Keratinocyte (primary cell): ENCODE data around the gene POLE4. TPM values are rescaled to one million over a fixed set of nuclear protein-coding genes. Genes with fewer than 3 reads are reported as not detected.

Experiments
- DNase-seq: peaks from one replicate; pipeline ENCODE4 v3.0.0-alpha.2; 2011; ENCODE audit warnings: low read depth, missing footprints, low spot score
- FAIRE-seq: peaks from 2 replicates; lab custom pipeline; 2011; peaks lifted over from hg19 to GRCh38; lab: Jason Lieb, UNC
- H2AFZ ChIP-seq: 2 replicates; pipeline ENCODE4 v1.6.0; 2012; ENCODE audit warnings: low read length, control low read depth, inconsistent platforms; ENCODE audit not compliant: control insufficient read depth
- H3K27ac ChIP-seq: 2 replicates; pipeline ENCODE4 v1.5.1; 2011; ENCODE audit warnings: low read length; ENCODE audit not compliant: control insufficient read depth, insufficient read depth
- H3K27me3 ChIP-seq: 3 replicates; pipeline ENCODE4 v1.6.0; 2011; ENCODE audit warnings: low read length; ENCODE audit not compliant: control insufficient read depth, insufficient read depth; ENCODE audit errors: extremely low read depth
- H3K36me3 ChIP-seq, 2 experiments: 2 replicates in 1 of 2; 3 replicates in 1 of 2; pipeline ENCODE4 v1.5.1; 2011; ENCODE audit warnings: low read length in 2 of 2, mild to moderate bottlenecking in 1 of 2; ENCODE audit not compliant: control insufficient read depth in 2 of 2, insufficient read depth in 2 of 2; ENCODE audit errors: extremely low read depth in 1 of 2
- H3K4me1 ChIP-seq: 3 replicates; pipeline ENCODE4 v1.5.1; 2011; ENCODE audit warnings: low read length; ENCODE audit not compliant: control insufficient read depth, insufficient read depth; ENCODE audit errors: extremely low read depth
- H3K4me2 ChIP-seq: 3 replicates; pipeline ENCODE4 v1.6.0; 2011; ENCODE audit warnings: low read depth, low read length; ENCODE audit not compliant: control insufficient read depth, insufficient read depth; ENCODE audit errors: extremely low read depth
- H3K4me3 ChIP-seq, 3 experiments: fragments of 200-600 bp in 1 of 3; sonication (generic) in 1 of 3; 2 replicates in 2 of 3; 3 replicates in 1 of 3; pipeline ENCODE4 v1.5.1; 2011 to 2016; ENCODE audit warnings: low read length in 3 of 3, mild to moderate bottlenecking in 3 of 3, control low read depth in 2 of 3, inconsistent platforms in 1 of 3, low read depth in 1 of 3, mixed read lengths in 1 of 3, mixed run types in 1 of 3, moderate library complexity in 1 of 3; ENCODE audit not compliant: control insufficient read depth in 2 of 3, insufficient read depth in 2 of 3; ENCODE audit errors: extremely low read depth in 1 of 3
- H3K79me2 ChIP-seq: 2 replicates; pipeline ENCODE4 v1.6.0; 2012; ENCODE audit warnings: low read length; ENCODE audit not compliant: control insufficient read depth, insufficient read depth
- H3K9ac ChIP-seq: 3 replicates; pipeline ENCODE4 v1.6.0; 2011; ENCODE audit warnings: low read length; ENCODE audit not compliant: control insufficient read depth, insufficient read depth; ENCODE audit errors: extremely low read depth
- H3K9me1 ChIP-seq: 3 replicates; pipeline ENCODE4 v1.6.0; 2011; ENCODE audit warnings: low read length; ENCODE audit not compliant: control insufficient read depth, insufficient read depth; ENCODE audit errors: extremely low read depth
- H3K9me3 ChIP-seq: 2 replicates; pipeline ENCODE4 v1.5.1; 2012; ENCODE audit warnings: low read depth, low read length; ENCODE audit not compliant: control insufficient read depth
- H4K20me1 ChIP-seq: 3 replicates; pipeline ENCODE4 v1.6.0; 2011; ENCODE audit warnings: low read length; ENCODE audit not compliant: control insufficient read depth, insufficient read depth; ENCODE audit errors: extremely low read depth
- CTCF ChIP-seq, 3 experiments: IDR thresholded peaks in 1 of 3; conservative IDR thresholded peaks in 1 of 3; optimal IDR thresholded peaks in 1 of 3; 2 replicates in 2 of 3; 3 replicates in 1 of 3; pipeline versions ENCODE3 to v1.5.1; 2011; ENCODE audit warnings: low read length in 3 of 3, mild to moderate bottlenecking in 3 of 3, moderate library complexity in 2 of 3, control low read depth in 1 of 3, inconsistent platforms in 1 of 3; ENCODE audit not compliant: insufficient read depth in 2 of 3; ENCODE audit errors: extremely low read depth in 1 of 3
- EZH2 ChIP-seq: IDR thresholded peaks from one replicate; pipeline ENCODE4 v1.6.1; 2012; ENCODE audit warnings: inconsistent platforms, mild to moderate bottlenecking, low read length, moderate library complexity
- dilution Hi-C: fragments of 300-500 bp; cut with MboI; formaldehyde crosslinking; loops from one replicate; pipeline ENCODE4 v1.7.0; 2020; ENCODE audit warnings: low sequenced_read_pairs; ENCODE audit not compliant: extremely low pct_ligation_motif_present
- polyA plus RNA-seq, 5 experiments: library from polyadenylated mRNA; depleted of rRNA in 3 of 5; stranded (reverse) in 3 of 5; stranded (forward) in 1 of 5; unstranded in 1 of 5; fragments of >200 nt; gene quantifications; 1 replicate in 1 of 5; 2 replicates in 3 of 5; 3 replicates in 1 of 5; pipeline versions ENCODE4 v1.2.1 to v1.2.3, GENCODE V29; 2011 to 2012; ENCODE audit warnings: missing spikeins in 2 of 5, low read depth in 1 of 5, low replicate concordance in 1 of 5

POLE4 gene
- polyA plus RNA-seq, 1 donor (not counting 4 experiments of a cell fraction or from before 2014, with no cell fraction given): 66.4 TPM

GRCh38 chr2:74953796-74954499 lies 4.5 kb upstream of the POLE4 start:
- FAIRE-seq (no peak), DNase-seq (no peak)
- Histone ChIP-seq H3K4me1 (peaks cover 5% of the 10 kb centered on the region), H3K4me2 (no peak overlapping the region), H3K27ac (no peak overlapping the region), H3K4me3 (no peak overlapping the region), H3K79me2 (no peaks in the 10 kb centered on the region), H2AFZ (no peak overlapping the region), H3K27me3 (no peaks in the 10 kb centered on the region), H3K9me1 (no peaks in the 10 kb centered on the region), H3K36me3 (peaks cover 0 to 3% of the 10 kb centered on the region in 2 experiments), H4K20me1 (no peaks in the 10 kb centered on the region), H3K9me3 (no peaks in the 10 kb centered on the region), H3K9ac (no peak overlapping the region)
- dilution Hi-C loops: no loop called here
- TF ChIP-seq CTCF (optimal IDR thresholded peaks at IDR 0.05 in 1 of 3, IDR thresholded peaks at IDR 0.05 in 1 of 3, conservative IDR thresholded peaks at IDR 0.05 in 1 of 3; ENCODE audit: extremely low read depth in 1 of 3, insufficient read depth in 2 of 3, low read length in 3 of 3) (no peak), EZH2 (no peak)

- Histone ChIP-seq H3K4me2 (no peak overlapping the region), H2AFZ (no peak overlapping the region), H3K27me3 (no peaks in the 10 kb centered on the region), H3K27ac (no peak overlapping the region), H3K4me3 (no peak overlapping the region), H4K20me1 (no peaks in the 10 kb centered on the region), H3K36me3 (peaks cover 0 to 3% of the 10 kb centered on the region in 2 experiments), H3K79me2 (no peaks in the 10 kb centered on the region), H3K4me1 (peaks cover 10% of the 10 kb centered on the region), H3K9me1 (no peaks in the 10 kb centered on the region), H3K9ac (no peak overlapping the region), H3K9me3 (no peaks in the 10 kb centered on the region)
- FAIRE-seq (no peak), DNase-seq (no peak)
- TF ChIP-seq CTCF (optimal IDR thresholded peaks at IDR 0.05 in 1 of 3, IDR thresholded peaks at IDR 0.05 in 1 of 3, conservative IDR thresholded peaks at IDR 0.05 in 1 of 3; ENCODE audit: extremely low read depth in 1 of 3, insufficient read depth in 2 of 3, low read length in 3 of 3) (no peak), EZH2 (no peak)
- dilution Hi-C loops: no loop called here
Measured at GRCh38 chr2:74954500-74954874, 4.0 kb upstream of the POLE4 start.
